Rectal smooth muscle tissue (tissue), 1 donor: ENCODE data around the gene TENM3.

Source experiments
- H3K27ac ChIP-seq: one replicate; pipeline ENCODE4 v1.7.0; 2013; ENCODE audit warnings: low read depth, low read length, inconsistent platforms
- H3K27me3 ChIP-seq: one replicate; pipeline ENCODE4 v1.7.0; 2013; ENCODE audit warnings: low read length; ENCODE audit not compliant: control insufficient read depth, insufficient read depth
- H3K36me3 ChIP-seq: one replicate; pipeline ENCODE4 v1.7.0; 2013; ENCODE audit warnings: low read length; ENCODE audit not compliant: control insufficient read depth, insufficient read depth
- H3K4me1 ChIP-seq: one replicate; pipeline ENCODE4 v1.7.0; 2013; ENCODE audit warnings: low read length; ENCODE audit not compliant: control insufficient read depth, insufficient read depth
- H3K4me3 ChIP-seq: one replicate; pipeline ENCODE4 v1.7.0; 2013; ENCODE audit warnings: low read length
- H3K9ac ChIP-seq: one replicate; pipeline ENCODE4 v1.7.0; 2013; ENCODE audit warnings: low read length

Gene TENM3

DNA sequence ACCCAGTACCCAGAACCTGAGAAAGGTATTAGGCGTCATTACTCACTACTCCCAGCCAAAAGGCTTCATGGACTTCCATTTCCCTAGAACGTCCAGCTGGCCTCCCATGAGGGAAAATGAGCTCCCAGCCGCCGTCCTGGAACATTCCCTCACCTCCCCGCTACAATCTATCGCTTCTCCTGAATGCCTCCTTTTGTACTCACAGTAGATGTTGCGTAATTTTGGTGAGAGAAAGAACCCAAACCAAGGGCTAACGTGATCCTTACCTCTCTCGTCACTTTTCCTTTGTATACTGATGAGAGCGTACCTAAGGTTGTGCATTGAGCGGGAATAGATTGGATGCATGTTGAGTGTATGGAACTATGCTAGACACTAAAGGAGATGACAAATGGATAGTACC is 161.9 kb downstream of the TENM3 start:
- Histone ChIP-seq H3K9ac (no peak overlapping the region), H3K27ac (no peak overlapping the region), H3K36me3 (no peaks in the 10 kb centered on the region), H3K27me3 (no peaks in the 10 kb centered on the region), H3K4me1 (no peaks in the 10 kb centered on the region), H3K4me3 (no peak overlapping the region)

- H3K27me3 ChIP-seq: no peaks in the 10 kb centered on the region
- no peaks in the 10 kb centered on the region for H3K4me1 ChIP-seq
- H3K27ac ChIP-seq: no peak overlapping the region
- no peak overlapping the region for H3K4me3 ChIP-seq
- no peaks in the 10 kb centered on the region for H3K36me3 ChIP-seq
- H3K9ac ChIP-seq: no peak overlapping the region
These were observed 166.1 kb downstream of the TENM3 start for GRCh38 chr4:182409271-182409670.

- H3K27ac ChIP-seq: no peak overlapping the region
- H3K36me3 ChIP-seq: no peaks in the 10 kb centered on the region
- no peaks in the 10 kb centered on the region for H3K4me1 ChIP-seq
- no peak overlapping the region for H3K9ac ChIP-seq
- H3K27me3 ChIP-seq: no peaks in the 10 kb centered on the region
- no peak overlapping the region for H3K4me3 ChIP-seq
These were observed 168.2 kb downstream of the TENM3 start for GRCh38 chr4:182411391-182411790.

GRCh38 chr4:182413550-182413949 is 170.3 kb downstream of the TENM3 start:
- Histone ChIP-seq H3K4me3 (no peak overlapping the region), H3K36me3 (no peaks in the 10 kb centered on the region), H3K27me3 (no peaks in the 10 kb centered on the region), H3K9ac (no peak overlapping the region), H3K4me1 (no peaks in the 10 kb centered on the region), H3K27ac (no peak overlapping the region)

DNA sequence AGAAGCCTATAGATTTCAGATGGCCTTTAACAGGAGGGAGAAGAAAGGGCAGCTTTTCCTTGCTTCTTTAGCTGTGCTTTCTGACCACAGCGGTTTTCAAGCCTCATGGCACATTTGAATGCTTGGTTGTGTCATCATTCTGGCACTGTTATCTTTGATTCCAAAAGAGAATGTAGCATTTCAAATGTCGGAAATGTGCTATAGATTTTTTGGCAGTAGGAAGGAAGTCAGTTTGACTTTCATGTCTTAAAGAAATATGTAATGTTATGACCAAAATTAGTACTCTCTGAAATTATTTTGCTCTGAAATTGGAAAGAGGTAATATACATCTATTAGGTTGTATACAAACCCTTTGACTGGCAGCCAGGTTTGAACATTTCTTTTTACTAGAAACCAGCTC is 171.9 kb downstream of the TENM3 start:
- H3K27ac ChIP-seq: no peak overlapping the region
- H3K4me1 ChIP-seq: no peaks in the 10 kb centered on the region
- H3K9ac ChIP-seq: no peak overlapping the region
- no peaks in the 10 kb centered on the region for H3K27me3 ChIP-seq
- no peaks in the 10 kb centered on the region for H3K36me3 ChIP-seq
- H3K4me3 ChIP-seq: no peak overlapping the region

DNA sequence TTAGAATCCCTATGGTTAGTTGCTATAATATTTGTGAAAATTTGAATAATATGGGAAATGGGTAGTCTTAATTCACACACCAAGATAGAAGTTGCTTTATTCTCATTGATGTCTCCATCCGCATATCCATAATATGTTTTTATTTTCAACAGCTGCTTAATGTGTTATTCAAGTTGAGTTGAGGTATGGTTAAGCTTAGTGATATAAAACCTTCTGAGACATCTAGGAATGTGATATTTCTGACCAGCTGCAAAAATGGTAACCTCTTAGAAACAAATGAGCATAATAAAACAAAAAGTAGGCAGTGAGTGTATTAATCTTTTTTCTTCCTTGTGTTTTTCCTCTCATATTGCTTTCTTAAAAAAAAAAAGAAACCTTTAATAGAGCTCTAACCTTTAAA is 172.9 kb downstream of the TENM3 start:
- Histone ChIP-seq H3K9ac (no peak overlapping the region), H3K27ac (no peak overlapping the region), H3K4me1 (no peaks in the 10 kb centered on the region), H3K4me3 (no peak overlapping the region), H3K36me3 (no peaks in the 10 kb centered on the region), H3K27me3 (no peaks in the 10 kb centered on the region)

- Histone ChIP-seq H3K9ac (no peak overlapping the region), H3K4me3 (no peak overlapping the region), H3K27me3 (no peaks in the 10 kb centered on the region), H3K4me1 (no peaks in the 10 kb centered on the region), H3K27ac (no peak overlapping the region), H3K36me3 (no peaks in the 10 kb centered on the region)
These were observed 175.0 kb downstream of the TENM3 start for GRCh38 chr4:182418054-182418734.

- H3K4me3 ChIP-seq: no peak overlapping the region
- no peak overlapping the region for H3K27ac ChIP-seq
- no peaks in the 10 kb centered on the region for H3K36me3 ChIP-seq
- no peak overlapping the region for H3K9ac ChIP-seq
- no peaks in the 10 kb centered on the region for H3K4me1 ChIP-seq
- H3K27me3 ChIP-seq: no peaks in the 10 kb centered on the region
These were observed 177.0 kb downstream of the TENM3 start for GRCh38 chr4:182420189-182420588.

DNA sequence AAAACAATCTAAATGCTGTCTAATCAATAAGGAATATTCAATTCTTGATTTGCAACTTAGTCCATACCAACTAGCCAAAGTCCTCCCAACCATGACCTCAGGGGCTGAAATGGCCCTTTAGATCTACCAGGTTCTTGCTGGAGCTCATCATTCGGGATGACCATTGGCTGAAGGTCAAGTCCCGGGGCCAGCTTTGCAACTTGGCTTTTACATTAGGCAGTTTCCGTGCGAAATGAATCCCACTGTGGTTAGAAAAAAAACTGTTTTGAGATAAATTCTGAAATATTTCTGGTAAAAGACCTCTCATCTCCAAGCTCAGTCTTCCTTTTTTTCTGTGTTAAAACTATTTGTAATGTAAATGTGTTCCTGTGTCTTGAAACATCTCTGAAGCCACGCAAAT is 178.6 kb downstream of the TENM3 start:
- H3K9ac ChIP-seq: no peak overlapping the region
- no peaks in the 10 kb centered on the region for H3K27me3 ChIP-seq
- H3K36me3 ChIP-seq: no peaks in the 10 kb centered on the region
- no peaks in the 10 kb centered on the region for H3K4me1 ChIP-seq
- H3K27ac ChIP-seq: no peak overlapping the region
- H3K4me3 ChIP-seq: no peak overlapping the region

DNA sequence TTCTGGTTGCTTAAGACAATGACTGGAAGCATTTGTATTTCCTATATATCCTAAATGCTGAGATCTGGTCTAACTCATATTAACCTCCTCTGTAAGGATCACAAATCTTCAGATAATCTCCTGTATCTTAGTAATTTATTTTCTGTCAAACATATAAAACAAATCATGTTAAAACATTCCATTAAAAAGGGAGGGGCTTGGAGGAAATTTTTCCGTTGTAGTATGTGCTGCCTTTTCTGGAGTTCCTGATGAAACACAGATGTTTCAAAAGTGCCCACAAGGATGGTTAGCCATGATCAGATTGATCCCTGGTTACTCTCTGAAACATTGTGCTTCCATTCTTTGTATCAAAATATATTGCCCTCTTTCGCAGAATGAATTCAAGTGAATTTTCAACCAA is 182.1 kb downstream of the TENM3 start:
- no peak overlapping the region for H3K27ac ChIP-seq
- H3K9ac ChIP-seq: no peak overlapping the region
- no peak overlapping the region for H3K4me3 ChIP-seq
- H3K36me3 ChIP-seq: no peaks in the 10 kb centered on the region
- no peaks in the 10 kb centered on the region for H3K27me3 ChIP-seq
- H3K4me1 ChIP-seq: no peaks in the 10 kb centered on the region

DNA sequence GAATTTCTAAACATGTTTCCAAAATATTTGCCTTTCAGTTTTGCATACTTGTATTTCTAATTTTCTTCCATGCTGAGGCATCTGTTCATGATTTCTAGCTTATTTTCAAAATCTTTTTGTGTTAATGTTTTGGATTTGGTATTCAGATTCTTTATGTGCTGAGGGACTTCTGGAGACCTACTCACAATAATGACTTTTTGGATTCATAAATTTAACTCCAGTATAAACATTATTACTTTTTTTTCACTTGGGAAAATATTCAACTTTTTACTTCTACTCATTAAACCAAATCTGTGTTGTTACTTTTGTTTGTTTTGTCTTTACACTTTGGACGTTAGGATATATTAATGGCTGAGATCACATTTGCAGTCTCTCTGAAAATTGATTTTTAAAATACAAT is 183.7 kb downstream of the TENM3 start:
- Histone ChIP-seq H3K9ac (no peak overlapping the region), H3K4me3 (no peak overlapping the region), H3K27ac (no peak overlapping the region), H3K27me3 (no peaks in the 10 kb centered on the region), H3K4me1 (no peaks in the 10 kb centered on the region), H3K36me3 (no peaks in the 10 kb centered on the region)

- no peak overlapping the region for H3K9ac ChIP-seq
- no peak overlapping the region for H3K27ac ChIP-seq
- H3K4me3 ChIP-seq: no peak overlapping the region
- H3K27me3 ChIP-seq: no peaks in the 10 kb centered on the region
- H3K4me1 ChIP-seq: no peaks in the 10 kb centered on the region
- H3K36me3 ChIP-seq: no peaks in the 10 kb centered on the region
These were observed 184.4 kb downstream of the TENM3 start for GRCh38 chr4:182427554-182427953.

DNA sequence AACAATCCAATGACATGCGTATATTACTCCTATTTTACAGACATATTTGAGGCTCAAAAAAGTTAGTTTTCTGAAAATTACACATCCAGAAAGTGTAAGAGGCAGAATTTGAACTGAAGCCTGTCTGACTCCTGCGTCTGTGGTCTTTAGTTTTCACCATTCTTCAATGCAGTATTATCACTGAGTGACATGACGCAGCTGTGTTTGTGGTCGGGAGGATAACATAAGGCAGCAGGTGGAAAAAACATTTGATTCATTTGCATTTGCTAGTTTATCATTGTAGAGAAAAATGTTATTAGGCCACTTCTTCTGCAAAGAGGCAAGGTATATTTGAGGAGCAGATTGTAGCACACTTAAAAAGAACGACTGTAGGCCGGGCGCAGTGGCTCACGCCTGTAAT is 186.7 kb downstream of the TENM3 start:
- no peak overlapping the region for H3K4me3 ChIP-seq
- H3K4me1 ChIP-seq: no peaks in the 10 kb centered on the region
- H3K36me3 ChIP-seq: no peaks in the 10 kb centered on the region
- no peak overlapping the region for H3K27ac ChIP-seq
- H3K27me3 ChIP-seq: no peaks in the 10 kb centered on the region
- H3K9ac ChIP-seq: no peak overlapping the region
